GM12875 (cell line): Measurements from ENCODE around the gene FZD1.

ENCODE experiments used
- H3K4me3 ChIP-seq: one replicate; pipeline ENCODE4 v1.5.1; 2011; ENCODE audit warnings: low read depth, low read length, control low read depth
- CTCF ChIP-seq: IDR thresholded peaks from 2 replicates; pipeline ENCODE4 v1.5.1; 2011; ENCODE audit warnings: low read depth, mild to moderate bottlenecking, control low read depth, inconsistent platforms, low read length, moderate library complexity, borderline replicate concordance; ENCODE audit not compliant: insufficient read depth

FZD1 gene

GRCh38 chr7:91235211-91235832 lies 28.9 kb upstream of the FZD1 start:
- no peak for TF ChIP-seq CTCF
- H3K4me3 ChIP-seq: no peak overlapping the region

- H3K4me3 ChIP-seq: no peak overlapping the region
- TF ChIP-seq CTCF: no peak
Measured at GRCh38 chr7:91239171-91239604, 25.0 kb upstream of the FZD1 start.

GRCh38 chr7:91239772-91240171 lies 24.5 kb upstream of the FZD1 start:
- no peak overlapping the region for H3K4me3 ChIP-seq
- TF ChIP-seq CTCF: no peak

- no peak for TF ChIP-seq CTCF
- H3K4me3 ChIP-seq: no peak overlapping the region
Measured at GRCh38 chr7:91240376-91240941, 23.8 kb upstream of the FZD1 start.

GRCh38 chr7:91242097-91242844 lies 22.0 kb upstream of the FZD1 start:
- no peak for TF ChIP-seq CTCF
- H3K4me3 ChIP-seq: no peak overlapping the region

- TF ChIP-seq CTCF: no peak
- H3K4me3 ChIP-seq: no peak overlapping the region
Measured at GRCh38 chr7:91243591-91244301, 20.5 kb upstream of the FZD1 start.
